GM21447 (cell line): ENCODE results near the gene LRRTM4.

ENCODE experiments used
- ATAC-seq: cut with Tn5 transposase; IDR thresholded peaks from one replicate; pipeline ENCODE4 v1.9.1; 2021; ENCODE audit not compliant: unreplicated experiment

LRRTM4 gene

GRCh38 chr2:77521931-77522470 lies at the start of gene LRRTM4:
Gene LRRTM4 (minus strand): TSS chr2:77522376.
- no peak for ATAC-seq

- ATAC-seq, result no peak
These were observed 49.4 kb upstream of the LRRTM4 start for GRCh38 chr2:77571545-77571944.

DNA sequence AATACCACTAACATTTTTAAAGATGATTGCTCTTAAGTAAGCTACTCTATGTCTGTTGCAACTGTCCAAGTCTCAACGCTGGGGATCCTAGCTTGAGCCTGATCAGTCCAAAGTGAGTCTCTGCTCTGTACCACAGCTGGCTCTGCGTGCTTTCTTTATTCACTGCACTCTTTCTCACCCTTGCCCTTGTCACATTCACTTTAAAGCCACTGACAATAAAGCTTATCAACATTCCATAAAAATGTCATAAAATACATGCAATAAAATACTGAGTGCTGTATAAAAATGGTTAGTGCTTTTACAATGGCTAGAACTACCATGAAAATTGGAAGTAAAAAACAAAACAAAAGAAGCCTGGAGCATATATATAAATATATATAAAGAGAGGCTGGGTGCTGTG lies 45.5 kb upstream of the LRRTM4 start:
- ATAC-seq, result no peak

GRCh38 chr2:77566582-77566981 lies 44.4 kb upstream of the LRRTM4 start:
- ATAC-seq, result no peak

GRCh38 chr2:77566131-77566530 lies 44.0 kb upstream of the LRRTM4 start:
- no peak for ATAC-seq

GRCh38 chr2:77552956-77553355 lies 30.8 kb upstream of the LRRTM4 start:
- ATAC-seq, result no peak

GRCh38 chr2:77538031-77538430 lies 15.9 kb upstream of the LRRTM4 start:
- ATAC-seq, result no peak

DNA sequence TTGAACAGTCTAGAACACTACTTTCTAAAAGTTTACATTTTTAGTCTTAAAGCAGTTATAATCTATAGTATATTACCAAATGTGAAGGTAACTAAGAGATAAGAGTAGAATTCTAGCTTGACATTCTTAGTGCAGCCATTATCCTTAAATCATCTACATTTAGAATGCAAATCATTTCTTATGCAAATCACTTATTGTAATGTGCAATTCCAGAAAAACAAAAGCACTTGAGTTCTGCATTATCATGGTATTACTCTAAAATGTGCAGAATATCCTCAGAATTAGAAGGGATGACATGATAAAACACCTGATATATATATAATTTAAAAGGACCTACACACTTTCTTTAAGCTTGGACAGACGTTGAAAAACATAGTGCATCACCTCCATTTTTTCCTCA lies 712 bp upstream of the LRRTM4 start:
- ATAC-seq, result no peak

- ATAC-seq, result no peak
These were observed 656 bp downstream of the LRRTM4 start for GRCh38 chr2:77521548-77521891.

DNA sequence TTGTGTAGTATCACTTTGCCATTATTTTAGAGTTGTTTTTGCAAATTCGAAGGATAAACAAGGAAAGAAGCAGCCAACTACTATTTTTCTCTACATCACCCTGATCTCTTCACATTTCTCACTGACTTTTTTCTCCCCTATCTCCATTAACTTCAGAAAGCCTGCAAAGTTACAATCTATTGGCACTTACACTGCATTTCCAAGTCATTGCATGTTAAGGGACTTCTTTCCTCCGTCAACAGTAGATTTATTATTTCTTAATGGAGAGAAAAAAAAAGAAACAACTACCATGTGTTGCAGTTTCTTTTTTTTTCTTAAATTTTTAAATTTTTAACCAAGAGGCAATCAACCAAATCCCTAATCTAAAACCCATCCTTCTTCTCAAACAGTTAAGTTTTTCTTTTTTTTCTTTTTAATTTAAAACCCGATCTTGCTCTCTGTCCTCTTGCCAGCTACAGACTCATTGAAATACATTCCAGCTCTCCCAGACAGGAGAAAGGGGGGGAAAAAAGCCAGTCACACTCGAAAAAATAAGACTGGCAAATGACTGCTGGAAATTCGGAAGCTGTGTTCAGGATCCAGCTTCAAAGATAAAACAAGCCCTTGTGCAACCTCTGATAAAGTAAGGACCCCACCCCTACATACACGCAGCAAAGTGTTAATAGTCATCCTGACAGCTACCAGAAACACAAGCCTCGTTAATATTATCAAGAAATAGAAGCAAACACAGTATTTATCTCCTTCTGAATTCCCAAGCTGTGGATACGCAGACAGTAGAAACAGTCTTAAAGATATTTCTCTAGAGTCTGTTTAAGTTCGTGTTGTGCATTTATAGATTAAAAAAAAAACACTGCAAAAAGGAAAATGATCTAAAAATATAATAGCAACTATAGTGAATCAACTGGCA lies 1.3 kb downstream of the LRRTM4 start:
- no peak for ATAC-seq

DNA sequence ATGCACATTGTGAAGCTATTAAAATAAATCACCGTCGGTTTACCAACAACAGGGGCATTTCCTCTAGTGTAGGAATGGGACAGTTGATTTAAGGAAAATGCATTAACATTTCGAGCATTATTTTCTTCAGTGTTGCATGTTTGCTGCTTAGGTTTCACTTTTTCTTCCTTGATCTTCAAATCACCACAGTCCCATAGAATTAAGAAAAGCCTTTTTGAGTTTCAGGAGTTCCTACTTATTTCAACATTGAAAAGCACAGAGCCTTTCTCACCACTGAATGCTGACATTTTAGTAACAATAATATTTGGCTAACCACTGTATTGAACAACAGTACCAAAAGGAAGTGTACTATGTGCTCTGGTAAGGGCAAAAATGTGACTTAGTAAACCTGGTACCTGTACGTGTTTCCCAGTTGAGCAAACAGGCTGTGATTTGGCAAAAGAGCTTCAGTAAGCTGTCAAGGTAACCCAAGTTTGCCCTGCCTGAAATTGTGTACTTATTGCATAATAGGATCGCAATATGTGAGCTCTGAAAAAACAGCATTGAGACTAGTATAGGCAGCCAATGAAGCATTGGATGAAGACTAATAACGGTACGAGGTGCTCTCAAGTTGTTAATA lies 2.2 kb downstream of the LRRTM4 start:
- ATAC-seq, result no peak

- no peak for ATAC-seq
These were observed 2.9 kb downstream of the LRRTM4 start for GRCh38 chr2:77519164-77519887.

DNA sequence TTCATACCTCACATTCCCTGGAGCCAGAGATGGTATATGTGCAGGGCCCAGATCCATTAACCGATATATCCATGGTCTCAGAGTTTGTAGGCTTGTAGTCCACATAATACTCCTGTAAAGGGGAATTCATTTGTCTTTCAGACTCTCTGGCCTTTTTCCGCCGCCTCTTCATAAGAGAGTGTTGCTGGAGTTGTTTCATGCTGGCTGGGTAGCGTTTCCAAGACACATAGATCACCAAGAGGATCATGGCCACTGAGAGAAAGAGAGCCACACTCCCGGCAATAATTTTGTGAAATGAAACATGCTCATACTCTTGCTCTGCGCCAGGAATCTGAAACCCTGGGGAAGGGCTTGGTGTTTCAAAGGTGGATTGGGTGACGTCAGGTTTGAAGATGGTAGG lies 3.9 kb downstream of the LRRTM4 start:
- no peak for ATAC-seq

GRCh38 chr2:77513191-77513590 lies 9.0 kb downstream of the LRRTM4 start:
- no peak for ATAC-seq

- no peak for ATAC-seq
These were observed 9.7 kb downstream of the LRRTM4 start for GRCh38 chr2:77512507-77512906.

GRCh38 chr2:77508511-77508910 lies 13.7 kb downstream of the LRRTM4 start:
- no peak for ATAC-seq

- ATAC-seq, result no peak
These were observed 14.5 kb downstream of the LRRTM4 start for GRCh38 chr2:77507657-77508056.

DNA sequence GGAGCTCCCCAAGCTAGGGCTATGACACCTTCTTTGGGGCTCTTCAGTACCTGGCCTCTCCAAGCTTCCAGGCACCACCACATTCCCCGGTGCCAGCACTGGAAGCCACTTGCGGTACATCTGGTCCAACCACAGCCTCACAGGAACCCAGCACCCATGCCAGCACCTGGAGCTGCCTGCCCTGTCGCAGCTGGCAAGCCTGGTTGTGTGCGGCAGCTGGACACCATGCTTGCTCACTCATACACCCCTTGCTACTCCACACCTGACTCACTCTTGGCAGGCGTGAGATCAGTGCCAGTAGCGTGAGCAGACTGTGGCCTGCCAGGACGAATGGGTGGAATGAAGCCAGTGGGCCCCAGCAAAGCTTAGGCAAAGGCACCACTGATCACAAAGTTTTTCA lies 34.0 kb downstream of the LRRTM4 start:
- no peak for ATAC-seq

- ATAC-seq, result no peak
These were observed 34.9 kb downstream of the LRRTM4 start for GRCh38 chr2:77487074-77487803.

DNA sequence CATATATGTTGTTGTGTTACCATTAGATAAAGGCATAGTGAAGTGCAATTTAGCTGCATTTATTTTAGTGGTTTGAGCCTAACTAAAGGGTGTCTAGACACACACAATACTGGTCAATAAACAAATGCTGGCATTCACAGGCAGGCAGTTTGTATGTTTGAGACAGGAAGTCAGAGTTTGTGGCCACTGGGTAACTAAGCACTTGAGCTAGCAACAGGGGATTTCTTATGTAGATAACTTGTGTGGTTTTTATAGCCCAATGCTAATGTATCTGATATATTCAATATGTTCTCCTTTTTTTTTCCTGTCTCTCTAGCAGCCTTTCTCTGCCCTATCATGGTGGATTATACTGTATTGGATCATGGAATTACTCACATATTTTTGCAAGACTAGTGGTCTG lies 38.1 kb downstream of the LRRTM4 start:
- ATAC-seq, result no peak

DNA sequence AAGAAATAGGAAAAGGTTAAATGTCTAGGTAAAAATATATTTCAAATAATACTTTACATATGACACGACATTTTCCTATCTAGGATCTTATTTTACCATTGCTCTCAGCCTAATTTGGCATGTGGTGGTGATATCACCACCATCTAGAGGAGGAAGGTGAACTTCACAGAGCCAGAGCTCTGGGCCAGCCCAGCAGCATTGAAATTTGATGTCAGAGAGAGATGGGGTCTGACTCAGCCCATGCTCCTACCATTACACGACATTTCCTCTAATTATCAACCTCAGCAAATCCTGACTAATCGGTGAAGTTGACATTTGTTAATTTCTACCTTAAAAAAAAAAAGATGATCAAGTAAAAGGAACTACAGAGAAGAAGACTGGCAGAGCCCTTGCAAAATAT lies 42.3 kb downstream of the LRRTM4 start:
- no peak for ATAC-seq
